HG03460 (cell line): ENCODE results near the gene ASTN2.

Experiments
- ATAC-seq: cut with Tn5 transposase; IDR thresholded peaks from one replicate; pipeline ENCODE4 v1.9.1; 2021; ENCODE audit not compliant: unreplicated experiment

Gene ASTN2

GRCh38 chr9:116774421-116775180 lies 640.3 kb downstream of the ASTN2 start:
- ATAC-seq, result no peak

GRCh38 chr9:116767219-116767618 lies 647.6 kb downstream of the ASTN2 start:
- ATAC-seq, result no peak

GRCh38 chr9:116765011-116765410 lies 649.8 kb downstream of the ASTN2 start:
- ATAC-seq, result no peak

- ATAC-seq, result no peak
These were observed 651.1 kb downstream of the ASTN2 start for GRCh38 chr9:116763770-116764169.

GRCh38 chr9:116760636-116761035 lies 654.2 kb downstream of the ASTN2 start:
- no peak for ATAC-seq

GRCh38 chr9:116757030-116757429 lies 657.8 kb downstream of the ASTN2 start:
- ATAC-seq, result no peak

GRCh38 chr9:116753389-116753788 lies 661.5 kb downstream of the ASTN2 start:
- no peak for ATAC-seq

GRCh38 chr9:116750510-116750909 lies 664.3 kb downstream of the ASTN2 start:
- no peak for ATAC-seq

GRCh38 chr9:116749772-116750171 lies 665.1 kb downstream of the ASTN2 start:
- ATAC-seq, result no peak

- ATAC-seq, result no peak
These were observed 665.7 kb downstream of the ASTN2 start for GRCh38 chr9:116749176-116749575.

- no peak for ATAC-seq
These were observed 673.1 kb downstream of the ASTN2 start for GRCh38 chr9:116741742-116742141.

GRCh38 chr9:116741086-116741740 lies 673.6 kb downstream of the ASTN2 start:
- no peak for ATAC-seq

GRCh38 chr9:116737152-116737546 lies 677.7 kb downstream of the ASTN2 start:
- ATAC-seq, result no peak

- ATAC-seq, result no peak
These were observed 678.3 kb downstream of the ASTN2 start for GRCh38 chr9:116736399-116737151.

GRCh38 chr9:116733010-116733641 lies 681.7 kb downstream of the ASTN2 start:
- ATAC-seq, result no peak

- ATAC-seq, result no peak
These were observed 688.3 kb downstream of the ASTN2 start for GRCh38 chr9:116726602-116727001.

- no peak for ATAC-seq
These were observed 690.7 kb downstream of the ASTN2 start for GRCh38 chr9:116724123-116724522.

GRCh38 chr9:116721944-116722343 lies 692.9 kb downstream of the ASTN2 start:
- ATAC-seq, result no peak

- ATAC-seq, result no peak
These were observed 693.4 kb downstream of the ASTN2 start for GRCh38 chr9:116721411-116721810.

GRCh38 chr9:116720111-116720510 lies 694.7 kb downstream of the ASTN2 start:
- ATAC-seq, result no peak

- ATAC-seq, result no peak
These were observed 696.7 kb downstream of the ASTN2 start for GRCh38 chr9:116718111-116718510.
